HG03469 (cell line): ENCODE data around the gene TMEM176B.
"Not testable (repeated sequence)": the region's sequence is repeated elsewhere in the genome, so short reads cannot be mapped to it uniquely, and the experiment has no call there.

Experiments
- ATAC-seq: cut with Tn5 transposase; IDR thresholded peaks from one replicate; pipeline ENCODE4 v1.9.1; 2021; ENCODE audit warnings: mild to moderate bottlenecking, moderate library complexity, moderate number of reproducible peaks; ENCODE audit not compliant: unreplicated experiment

Gene TMEM176B

DNA sequence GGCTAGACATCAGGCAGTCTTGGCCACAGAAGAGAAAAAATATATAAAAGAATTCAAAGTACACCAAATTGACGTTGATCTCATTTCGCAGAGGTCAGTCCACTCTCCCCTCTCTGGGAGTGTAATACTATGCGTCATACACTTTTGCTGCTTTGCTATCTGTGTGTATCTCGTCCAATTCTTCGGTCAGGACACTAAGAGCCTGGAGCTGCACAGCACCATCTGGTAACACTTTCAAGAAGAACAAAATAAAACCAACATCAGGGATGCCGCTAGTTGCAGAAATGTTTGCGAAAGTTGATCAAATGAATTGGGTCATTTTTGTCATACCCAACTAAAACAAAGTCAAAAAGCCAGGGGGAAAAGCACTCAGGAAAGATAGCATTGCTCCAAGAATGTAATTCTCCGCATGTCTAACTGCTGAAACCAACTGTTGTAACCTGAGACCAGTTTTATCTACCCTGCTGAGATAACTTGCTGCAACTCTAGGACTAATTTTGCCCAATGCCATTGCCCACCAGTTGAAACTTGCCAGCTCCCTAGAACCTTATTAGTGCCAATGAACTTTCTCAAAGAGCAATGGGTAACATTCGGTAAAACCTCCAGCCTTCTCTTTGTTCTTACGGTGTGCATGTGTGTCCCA lies 23.4 kb upstream of the TMEM176B start:
- ATAC-seq = no peak

DNA sequence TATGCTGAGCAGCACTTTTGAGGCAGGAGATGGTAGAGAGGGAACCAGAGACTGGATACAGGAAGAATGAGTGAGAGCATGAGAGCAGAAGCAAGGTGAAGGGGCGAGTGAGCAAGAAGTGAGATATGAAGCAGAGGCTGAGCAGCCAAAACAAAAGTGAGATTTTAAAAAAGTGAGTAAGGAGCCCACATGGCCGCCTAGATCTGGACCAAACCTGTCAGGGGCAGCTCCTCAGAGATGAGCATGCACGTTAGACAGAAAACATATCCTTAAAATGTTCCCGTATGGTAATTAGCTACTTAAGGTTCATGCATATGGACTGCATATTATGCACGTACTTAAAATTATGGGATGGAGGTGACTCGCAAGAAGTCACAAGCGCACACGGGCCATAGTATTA lies 22.9 kb upstream of the TMEM176B start:
- ATAC-seq = no peak

DNA sequence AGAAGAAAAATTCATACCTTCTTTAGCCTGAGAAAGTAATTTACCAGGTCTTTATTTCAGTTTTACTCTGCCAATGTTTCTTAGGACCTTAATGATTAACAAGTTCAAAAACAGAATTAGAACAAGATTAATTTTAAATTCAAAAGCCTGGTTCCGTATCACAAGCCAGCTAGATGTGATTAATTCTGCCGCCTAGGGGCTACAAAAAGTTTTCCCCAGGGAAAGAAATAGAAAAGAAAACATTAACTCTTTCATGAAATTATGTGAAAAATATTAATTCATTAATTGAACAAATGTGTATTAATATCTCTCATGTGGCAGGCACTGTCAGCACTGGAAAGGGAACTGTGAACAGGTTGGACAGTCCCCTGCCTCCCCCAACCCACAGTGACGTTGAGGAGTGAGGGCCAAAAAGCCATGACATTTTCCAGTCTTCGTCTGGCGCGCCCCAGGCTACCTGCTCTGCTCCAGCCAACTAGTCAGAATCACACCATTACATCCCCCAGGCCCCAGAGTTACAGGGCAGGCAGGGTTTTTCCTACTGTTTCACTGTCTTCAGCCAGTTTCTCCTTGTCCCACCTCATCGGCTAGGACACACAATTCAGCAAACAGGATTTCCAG lies 20.5 kb upstream of the TMEM176B start:
- no peak for ATAC-seq

DNA sequence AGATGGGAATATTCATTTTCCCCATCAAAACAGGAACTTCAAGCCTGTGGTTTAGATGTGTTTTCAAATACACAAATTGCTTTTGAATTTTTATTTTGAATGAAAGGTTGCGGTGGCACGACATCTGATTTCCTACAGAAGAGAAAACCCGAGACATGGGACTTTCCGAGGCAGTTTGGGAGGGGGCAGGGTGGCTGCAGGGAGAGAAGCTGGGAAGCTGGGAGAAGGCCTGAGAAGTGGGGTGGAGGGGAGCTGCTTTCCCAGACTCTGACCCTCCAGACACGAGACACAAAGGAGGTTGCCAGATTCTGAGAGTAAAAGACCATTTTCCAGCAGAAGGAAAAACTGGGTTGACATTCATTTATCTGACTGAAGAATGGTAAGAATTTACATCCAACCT lies 20.0 kb upstream of the TMEM176B start:
- no peak for ATAC-seq

DNA sequence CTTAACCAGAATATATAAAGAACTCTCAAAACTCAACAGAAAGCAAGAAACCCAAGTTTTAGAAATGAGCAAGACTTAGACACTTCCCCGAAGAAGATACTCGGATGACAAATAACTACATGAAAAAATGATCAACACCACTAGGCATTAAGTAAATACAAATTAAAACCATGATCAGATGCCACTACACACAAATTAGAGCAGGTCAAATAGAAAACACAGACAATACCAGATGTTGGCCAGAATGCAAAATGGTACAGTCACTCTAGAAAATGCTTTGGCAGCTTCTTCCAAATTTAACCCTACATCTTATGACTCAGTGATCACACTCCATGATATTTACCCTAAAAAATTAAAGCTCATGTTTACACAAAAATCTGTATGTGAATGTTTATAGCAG lies 18.8 kb upstream of the TMEM176B start:
- ATAC-seq = no peak

DNA sequence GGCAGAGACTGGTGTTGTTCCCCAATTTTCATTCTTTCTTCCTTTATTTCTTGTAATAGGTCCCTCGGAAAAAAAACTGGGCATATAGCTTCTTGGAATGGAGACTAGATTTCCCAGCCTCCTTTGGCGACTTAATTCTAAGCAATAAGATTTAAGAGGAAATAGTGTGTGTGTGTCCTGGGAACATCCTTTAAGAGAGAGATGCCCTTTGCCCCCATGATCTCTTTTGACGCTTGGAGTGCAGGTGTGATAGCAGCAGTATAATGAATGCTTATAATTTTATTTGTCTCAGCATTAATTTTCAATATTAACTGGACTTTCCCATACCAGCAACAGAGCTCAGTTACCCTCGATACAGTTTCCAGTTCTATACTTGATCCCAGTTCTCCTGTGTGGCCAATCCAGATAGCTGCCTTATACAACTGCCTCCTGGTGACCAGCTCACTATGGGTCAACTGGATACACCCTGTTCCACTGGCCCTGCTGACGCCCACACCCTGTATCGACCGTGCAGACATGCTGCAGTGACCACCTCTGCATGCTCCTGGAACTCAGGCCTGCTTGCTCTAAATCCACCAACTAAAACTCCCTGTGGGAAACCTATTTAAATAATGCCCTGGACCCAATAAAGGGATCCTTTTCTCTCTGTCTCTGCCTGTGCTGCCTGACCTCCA lies 14.3 kb upstream of the TMEM176B start:
- no peak for ATAC-seq

DNA sequence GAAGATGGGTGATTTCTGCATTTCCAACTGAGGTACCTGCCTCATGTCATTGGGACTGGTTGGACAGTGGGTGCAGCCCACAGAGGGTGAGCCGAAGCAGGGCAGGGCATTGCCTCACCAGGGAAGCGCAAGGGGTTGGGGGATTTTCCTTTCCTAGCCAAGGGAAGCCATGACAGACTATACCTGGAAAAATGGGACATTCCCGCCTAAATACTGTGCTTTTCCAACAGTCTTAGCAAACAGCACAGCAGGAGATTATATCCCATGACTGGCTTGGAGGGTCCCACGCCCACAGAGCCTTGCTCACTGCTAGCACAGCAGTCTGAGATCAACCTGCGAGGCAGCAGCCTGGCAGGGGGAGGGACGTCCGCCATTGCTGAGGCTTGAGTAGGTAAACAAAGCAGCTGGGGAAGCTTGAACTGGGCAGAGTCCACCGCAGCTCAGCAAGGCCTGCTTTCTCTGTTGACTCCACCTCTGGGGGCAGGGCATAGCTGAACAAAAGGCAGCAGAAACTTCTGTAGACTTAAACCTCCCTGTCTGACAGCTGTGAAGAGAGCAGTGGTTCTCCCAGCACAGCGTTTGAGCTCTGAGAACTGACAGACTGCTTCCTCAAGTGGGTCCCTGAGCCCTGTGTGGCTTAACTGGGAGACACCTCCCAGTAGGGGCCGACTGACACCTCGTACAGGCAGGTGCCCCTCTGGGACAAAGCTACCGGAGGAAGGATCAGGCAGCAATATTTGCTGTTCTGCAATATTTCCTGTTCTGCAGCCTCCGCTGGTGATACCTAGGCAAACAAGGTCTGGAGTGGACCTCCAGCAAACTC lies 7.7 kb upstream of the TMEM176B start:
- not testable (repeated sequence) for ATAC-seq

DNA sequence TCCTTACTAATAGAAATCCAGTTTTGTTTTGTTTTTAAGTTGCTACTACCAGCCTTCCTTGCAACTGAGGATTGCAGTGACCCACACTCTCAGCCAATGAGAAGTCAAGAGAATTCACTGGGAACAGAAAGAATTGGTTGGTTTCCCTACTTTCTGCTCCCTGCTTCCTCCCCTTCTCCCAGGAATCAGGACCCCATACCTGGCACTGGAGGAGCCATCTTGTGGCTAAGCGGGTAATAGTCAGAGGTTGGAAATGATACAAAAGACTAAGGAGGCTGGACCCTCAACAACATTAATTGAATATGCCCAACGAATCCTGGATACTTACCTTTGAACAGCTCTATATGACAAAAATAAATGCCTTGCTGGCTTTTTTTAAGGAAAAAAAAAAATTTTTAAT lies 6.7 kb upstream of the TMEM176B start:
- no peak for ATAC-seq

DNA sequence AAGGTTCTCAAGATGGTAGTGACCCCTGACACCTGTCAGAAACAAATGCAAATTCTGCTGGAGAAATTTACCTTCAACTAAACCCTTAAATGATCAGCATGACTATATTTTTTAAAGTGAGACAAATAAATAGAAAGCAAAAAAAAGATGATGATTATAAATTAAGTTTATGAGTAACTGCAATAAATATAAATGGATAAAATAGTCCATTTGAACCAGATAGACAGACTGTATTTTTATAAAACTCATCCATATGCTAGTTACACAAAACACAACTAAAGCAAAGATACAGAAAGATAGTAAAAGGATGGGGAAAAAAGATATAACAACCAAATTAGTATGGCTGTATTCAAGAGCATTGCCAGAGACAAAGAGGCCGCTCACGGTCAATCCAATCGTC lies 6.3 kb upstream of the TMEM176B start:
- ATAC-seq = no peak

DNA sequence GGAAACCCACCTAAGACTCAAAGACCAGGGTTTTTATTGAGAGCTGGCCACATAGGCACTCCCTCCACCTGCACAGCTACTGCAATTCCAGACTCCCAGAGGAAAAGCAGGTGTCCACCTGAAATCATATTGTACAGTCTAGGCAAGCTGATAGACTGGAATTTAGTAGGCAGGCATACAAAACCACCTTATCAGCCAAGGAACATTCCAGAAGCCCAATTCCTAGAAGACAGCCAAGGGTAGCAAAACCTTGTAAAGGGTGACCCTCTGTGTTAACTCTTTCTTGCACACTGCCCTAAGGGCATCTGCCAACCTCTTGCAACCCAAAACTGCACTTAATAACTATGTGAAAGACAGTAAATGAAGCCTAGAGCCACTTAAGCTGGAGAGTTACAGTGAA lies 5.7 kb upstream of the TMEM176B start:
- ATAC-seq = no peak

DNA sequence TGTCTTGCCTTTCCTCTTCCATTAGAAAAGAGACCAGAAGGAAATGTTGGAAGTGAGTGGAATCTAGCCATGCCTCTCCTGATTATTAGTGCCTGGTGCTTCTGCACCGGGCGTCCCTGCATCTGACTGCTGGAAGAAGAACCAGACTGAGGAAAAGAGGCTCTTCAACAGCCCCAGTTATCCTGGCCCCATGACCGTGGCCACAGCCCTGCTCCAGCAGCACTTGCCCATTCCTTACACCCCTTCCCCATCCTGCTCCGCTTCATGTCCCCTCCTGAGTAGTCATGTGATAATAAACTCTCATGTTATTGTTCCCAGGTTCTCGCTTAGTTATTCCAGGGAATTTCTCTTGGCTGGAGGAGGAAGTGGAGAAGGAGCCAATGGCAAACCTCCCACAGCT lies 4.6 kb upstream of the TMEM176B start:
- no peak for ATAC-seq

DNA sequence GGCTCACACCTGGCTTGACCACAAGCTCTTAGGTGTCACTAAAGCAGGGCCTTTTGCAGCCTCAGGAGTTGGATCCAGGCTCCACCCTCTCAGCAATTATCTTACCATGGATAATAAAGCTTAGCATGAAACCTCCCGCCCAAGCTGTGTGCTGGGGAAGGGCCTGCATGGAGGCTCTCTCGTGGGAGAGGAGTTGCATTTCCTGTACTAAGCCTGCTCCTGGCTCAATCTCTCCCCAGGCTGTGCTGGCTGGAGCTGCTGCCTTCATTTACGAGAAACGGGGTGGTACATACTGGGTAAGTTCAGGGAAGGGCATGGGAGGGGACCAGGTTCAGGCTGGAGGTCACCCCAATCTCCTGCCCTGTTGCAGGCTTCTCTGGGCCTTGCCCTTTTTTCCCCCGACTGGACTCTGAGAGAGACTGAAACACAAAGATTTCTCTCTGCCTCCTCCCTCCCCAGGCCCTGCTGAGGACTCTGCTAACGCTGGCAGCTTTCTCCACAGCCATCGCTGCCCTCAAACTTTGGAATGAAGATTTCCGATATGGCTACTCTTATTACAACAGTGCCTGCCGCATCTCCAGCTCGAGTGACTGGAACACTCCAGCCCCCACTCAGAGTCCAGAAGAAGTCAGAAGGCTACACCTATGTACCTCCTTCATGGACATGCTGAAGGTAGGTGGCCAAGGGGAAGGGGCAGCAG lies 3.1 kb upstream of the TMEM176B start:
- ATAC-seq = no peak

DNA sequence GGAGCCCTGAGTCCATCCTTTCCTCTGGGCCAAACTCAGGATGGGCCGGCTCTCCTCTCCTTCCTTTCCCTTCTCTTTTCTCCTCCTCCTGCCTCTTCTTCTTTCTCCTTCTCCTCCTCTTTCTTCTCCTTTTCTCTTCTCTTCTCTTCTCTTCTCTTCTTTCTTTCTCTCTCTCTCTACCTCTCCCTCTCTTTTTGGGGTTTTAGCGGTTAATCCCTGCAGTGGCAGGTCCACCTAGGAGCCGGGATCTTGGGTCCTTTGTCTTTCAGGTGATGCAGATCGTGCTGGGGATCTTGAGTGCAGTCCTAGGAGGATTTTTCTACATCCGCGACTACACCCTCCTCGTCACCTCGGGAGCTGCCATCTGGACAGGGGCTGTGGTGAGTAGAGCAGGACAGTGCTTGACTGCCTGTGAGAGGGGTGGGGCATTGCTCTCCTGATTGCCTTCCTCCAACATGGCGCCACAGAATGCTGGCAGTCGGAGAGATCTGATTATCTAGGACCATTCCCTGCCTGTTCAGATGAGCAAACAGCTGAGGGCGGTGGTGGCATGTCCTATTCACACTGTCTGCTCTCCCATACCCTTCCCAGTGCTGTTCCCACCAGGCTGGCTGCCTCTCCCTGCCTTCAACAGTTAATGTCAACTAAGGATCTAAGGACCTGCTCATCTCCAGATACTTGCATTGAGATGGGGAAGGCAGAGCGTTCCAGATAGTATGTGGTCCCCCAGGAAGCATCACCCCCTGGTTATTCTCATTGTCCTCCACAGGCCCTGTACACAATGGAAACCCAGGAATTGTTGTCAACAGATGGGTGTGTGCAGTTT lies 2.0 kb upstream of the TMEM176B start:
- ATAC-seq = no peak

DNA sequence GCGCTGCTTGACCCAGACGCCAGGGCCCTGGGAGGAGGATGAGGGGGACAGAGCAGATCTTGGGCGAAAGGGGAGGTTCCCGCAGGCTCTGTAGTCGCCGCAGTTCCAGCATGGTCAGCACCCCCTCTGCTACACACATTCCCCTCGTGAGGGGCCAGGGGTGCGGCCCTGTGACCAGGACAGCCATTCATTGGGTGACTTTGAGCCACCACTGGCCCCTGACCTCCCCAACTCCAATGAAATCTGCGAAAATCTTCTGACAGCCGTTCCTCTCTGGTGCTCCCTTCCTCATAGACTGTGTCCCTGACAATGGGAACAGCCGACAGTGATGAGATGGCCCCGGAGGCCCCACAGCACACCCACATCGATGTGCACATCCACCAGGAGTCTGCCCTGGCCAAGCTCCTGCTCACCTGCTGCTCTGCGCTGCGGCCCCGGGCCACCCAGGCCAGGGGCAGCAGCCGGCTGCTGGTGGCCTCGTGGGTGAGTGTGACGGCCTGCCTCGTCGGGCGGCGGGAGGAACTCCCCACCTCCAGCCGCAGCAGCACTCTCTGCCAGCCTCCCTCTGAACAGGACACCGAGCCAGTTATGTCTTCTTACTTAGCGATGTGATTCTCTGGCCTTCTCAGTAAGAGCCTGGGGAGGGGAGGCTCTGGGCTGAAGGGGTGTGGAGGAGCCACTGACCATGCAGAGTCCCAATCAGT lies 1.2 kb upstream of the TMEM176B start:
- ATAC-seq = no peak

DNA sequence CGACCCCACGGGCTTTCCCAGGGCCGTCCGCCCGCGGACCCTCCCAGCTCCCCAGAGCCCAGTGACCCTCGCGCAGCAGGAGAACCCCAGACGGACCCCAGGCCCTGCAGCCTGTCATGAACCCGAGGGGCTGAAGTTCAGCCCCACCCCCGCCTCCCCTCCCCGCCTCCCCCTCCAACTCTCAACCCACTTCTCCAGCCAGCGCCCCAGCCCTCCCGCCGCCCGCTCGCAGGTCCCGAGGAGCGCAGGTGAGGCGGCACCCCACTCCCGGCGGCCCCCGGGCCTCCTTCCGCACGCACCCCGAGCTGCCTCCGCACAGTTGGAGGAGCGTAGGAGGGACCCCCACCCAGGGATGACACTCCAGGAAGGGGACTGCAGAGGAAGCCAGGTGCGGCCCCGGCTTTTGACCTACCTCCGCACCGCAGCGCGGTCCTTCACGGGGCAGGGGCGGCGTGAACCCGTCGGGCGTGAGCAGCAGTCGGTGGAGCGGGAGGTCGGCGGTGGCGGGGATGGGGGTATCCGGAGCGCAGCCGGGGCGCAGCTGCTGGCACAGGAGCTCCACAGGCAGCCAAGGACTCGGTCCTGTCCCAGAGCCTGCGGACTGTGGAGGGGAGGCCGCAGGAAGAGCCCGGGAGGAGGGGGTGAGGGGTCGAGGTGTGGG lies 547 bp upstream of the TMEM176B start, which contains the start of gene TMEM176A:
TSS of gene TMEM176A (plus strand) at position 189 of the 661 bp plus-strand sequence. CDS start 782 bp downstream, outside the sequence.
- ATAC-seq = no peak

DNA sequence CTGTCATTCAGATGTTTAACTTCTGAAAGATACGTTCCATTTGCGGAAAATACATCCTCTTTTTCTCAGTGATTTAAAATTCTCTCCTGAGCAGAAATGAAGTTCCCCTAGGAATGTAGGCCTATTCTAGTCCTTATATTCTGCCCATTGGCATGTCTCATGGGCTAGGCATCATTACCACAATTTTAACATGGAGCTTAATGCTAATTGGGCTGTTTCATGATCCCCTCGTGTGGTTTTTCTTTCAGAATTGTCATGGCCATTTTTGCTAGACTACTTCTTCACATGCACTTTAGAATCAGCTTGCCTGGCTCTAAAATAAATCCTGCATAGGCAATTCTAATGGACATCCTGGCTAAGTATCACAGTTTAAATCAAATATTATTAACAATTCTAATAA lies 1.0 kb downstream of the TMEM176B start:
- ATAC-seq = no peak

DNA sequence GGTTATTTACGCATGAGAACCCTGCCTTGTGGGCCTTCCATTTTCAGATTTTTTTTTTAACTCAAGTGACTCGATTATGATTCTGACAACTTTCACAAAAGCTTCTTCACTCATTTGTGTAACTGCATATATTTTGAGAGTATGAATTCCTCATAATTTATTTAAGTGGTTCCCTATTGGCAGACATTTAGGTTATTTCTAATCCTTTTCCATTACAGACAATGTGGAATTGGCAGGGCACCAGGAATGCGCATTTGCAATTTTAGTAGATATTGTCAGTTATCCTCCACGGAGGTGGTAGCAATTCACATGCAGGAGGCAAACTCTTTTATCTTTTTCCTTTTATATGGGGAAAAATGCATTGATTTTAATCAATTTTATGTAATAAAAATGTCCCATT lies 2.5 kb downstream of the TMEM176B start:
- no peak for ATAC-seq

DNA sequence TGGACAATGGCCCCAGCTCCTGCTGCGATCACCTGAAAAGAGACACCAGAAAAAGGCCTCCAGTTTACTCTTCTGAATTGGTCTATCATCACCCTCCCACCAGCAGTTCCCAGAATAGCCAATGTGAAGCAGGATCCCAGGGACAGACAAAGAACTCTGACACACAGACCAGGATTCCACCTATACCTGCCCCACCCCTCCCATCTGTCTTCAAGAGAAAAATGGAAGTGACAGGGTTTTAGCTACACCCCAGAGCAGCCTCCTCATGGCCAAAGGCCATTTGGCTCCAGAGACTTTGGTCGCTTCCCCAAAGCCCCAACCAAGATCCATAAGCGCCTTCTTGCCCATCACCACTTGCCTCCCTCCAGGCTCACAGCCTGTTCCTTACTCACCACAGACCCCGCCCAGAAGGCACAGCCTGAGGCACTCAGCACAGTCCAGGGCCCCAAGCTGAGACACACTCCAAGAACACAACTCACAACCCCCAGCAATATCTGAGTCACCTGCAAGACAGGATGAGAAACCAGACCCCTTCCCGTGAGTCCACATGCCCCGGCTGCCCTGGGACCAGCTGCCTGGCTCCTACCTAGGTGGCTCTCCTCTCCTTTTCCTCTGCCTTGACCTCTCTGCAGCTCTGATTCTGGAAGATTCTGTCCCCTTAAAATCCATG lies 6.5 kb downstream of the TMEM176B start:
- ATAC-seq = no peak
